NCI-H1105 treated with DMSO at 0.1 percent for 48 hours (cell line): ENCODE data around the gene PRDM13.
A peak's percentile ranks its signal among the peaks of the same experiment; 100 is the strongest.
"Not testable (repeated sequence)": the region's sequence is repeated elsewhere in the genome, so short reads cannot be mapped to it uniquely, and the experiment has no call there.

Experiments used
- DNase-seq: peaks from one replicate; lab custom pipeline; 2025; lab: John Stamatoyannopoulos, UW

PRDM13 gene

GRCh38 chr6:99603421-99604165 lies 3.0 kb upstream of the PRDM13 start:
- no peak for DNase-seq

DNA sequence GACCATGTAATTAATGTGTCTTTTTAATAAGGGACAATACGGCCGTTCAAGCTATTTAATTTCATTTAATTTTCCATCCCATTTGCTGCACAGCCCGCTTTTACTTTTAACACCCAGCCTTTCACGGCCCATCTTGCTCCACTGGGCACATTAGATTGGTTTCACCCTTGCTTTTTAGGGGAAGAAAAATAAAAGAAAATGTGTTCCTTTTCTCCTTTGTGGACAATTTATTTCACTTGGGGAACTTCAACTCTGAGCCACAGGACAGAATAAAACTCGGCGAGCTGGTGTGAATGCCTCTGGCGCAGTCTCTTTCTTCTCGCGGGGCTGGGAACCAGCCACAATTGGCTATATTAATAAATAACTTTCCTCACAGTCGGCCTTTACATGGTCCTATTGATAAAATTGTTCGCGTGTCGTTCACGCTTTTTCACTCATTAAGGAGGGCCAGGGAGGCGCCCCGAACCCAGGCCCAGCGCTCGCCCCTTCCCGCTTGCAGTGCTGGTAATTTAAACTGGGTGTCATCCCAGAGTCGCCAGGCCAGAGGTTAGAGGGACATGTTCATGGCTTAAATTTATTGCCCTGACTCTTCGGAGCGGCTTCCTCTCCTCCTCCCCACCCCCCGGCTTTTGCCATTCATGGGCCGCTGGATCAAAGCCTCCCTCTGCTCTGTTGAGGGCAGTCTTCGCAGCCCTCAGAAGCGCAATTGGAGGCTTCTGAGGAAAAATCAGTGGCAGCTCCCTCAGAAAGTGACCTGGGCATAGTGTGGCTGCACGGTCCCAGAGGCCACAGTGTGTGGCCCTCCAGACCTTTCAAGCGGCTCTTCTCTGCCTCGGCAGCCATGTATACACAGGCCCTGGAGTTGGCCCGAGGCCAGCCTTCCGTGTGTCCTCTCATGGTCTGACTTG lies 2.2 kb upstream of the PRDM13 start:
- no peak for DNase-seq

DNA sequence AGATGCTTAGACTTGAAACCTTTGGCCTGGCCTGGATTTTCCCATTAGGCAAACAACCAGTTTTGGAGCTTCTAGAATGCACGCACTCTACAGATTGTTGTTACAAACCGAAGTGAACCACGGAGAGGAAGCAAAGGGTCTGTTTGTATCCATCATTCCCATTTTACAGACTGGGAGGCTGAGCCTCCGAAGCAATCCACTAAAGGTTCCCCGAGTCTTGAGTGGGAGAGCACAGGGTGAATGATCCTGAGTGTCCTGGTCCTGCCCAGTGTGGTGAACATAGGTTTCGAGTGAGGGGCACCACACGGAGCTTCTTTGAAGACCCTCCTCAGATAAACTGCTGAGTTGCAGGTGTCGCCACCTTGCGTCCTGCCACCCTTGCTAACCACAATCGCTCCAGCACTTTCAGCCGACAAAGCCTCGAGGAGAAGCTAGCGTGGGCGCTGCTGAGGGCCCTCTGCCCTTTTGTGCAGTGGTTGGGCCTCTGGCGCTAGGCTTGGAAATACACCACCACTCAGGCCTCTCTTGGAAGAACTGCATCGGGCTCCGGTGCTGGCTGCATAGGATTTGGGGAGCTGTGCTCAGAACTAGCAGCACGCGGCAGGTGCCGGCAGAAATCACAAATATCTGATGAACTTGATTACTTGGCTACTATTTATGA lies 1.4 kb upstream of the PRDM13 start:
- DNase-seq: no peak

GRCh38 chr6:99605911-99606655 lies 550 bp upstream of the PRDM13 start:
- no peak for DNase-seq

GRCh38 chr6:99607416-99608036 lies 893 bp downstream of the PRDM13 start:
- DNase-seq: no peak

- no peak for DNase-seq
Measured at GRCh38 chr6:99608059-99608885, 1.6 kb downstream of the PRDM13 start.

GRCh38 chr6:99608886-99609482 lies 2.4 kb downstream of the PRDM13 start:
- no peak for DNase-seq

- no peak for DNase-seq
Measured at GRCh38 chr6:99609905-99610489, 3.4 kb downstream of the PRDM13 start.

DNA sequence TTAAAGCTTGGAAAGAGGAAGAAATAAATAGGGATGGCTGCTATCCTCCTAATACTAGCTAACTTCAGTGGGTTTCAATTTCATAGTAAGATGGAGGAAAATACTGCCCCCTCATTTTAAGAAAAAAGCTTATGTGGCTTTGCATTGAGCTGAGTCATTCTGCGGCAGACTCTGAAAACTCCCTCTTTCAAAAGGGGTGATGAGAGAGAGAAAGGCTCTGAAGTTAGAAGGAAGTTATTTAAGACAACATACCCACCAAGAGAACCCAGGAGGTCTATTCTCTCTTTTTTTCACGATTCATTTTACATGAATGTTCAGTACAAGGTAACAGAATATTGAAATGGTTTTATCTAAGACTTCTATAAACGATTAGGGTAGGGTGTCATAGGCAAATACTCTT lies 4.5 kb downstream of the PRDM13 start:
- no peak for DNase-seq

GRCh38 chr6:99612551-99613408 lies 6.1 kb downstream of the PRDM13 start:
- DNase-seq: no peak

DNA sequence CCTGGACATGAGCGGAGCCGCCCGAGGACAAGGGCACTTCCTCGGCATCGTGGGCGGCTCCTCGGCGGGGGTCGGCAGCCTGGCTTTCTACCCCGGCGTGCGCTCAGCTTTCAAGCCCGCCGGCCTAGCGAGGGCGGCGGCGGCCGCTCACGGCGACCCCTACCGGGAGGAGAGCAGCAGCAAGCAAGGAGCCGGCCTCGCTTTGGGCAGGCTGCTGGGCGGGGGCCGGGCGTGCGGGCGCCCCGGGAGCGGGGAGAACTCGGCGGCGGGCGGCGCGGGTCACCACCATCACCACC lies 6.7 kb downstream of the PRDM13 start:
- DNase-seq: no peak

- DNase-seq: peak; percentile 19
Measured at GRCh38 chr6:99613705-99614429, 7.2 kb downstream of the PRDM13 start.

- DNase-seq: peak; percentile 71
Measured at GRCh38 chr6:99614430-99615186, 8.0 kb downstream of the PRDM13 start.

DNA sequence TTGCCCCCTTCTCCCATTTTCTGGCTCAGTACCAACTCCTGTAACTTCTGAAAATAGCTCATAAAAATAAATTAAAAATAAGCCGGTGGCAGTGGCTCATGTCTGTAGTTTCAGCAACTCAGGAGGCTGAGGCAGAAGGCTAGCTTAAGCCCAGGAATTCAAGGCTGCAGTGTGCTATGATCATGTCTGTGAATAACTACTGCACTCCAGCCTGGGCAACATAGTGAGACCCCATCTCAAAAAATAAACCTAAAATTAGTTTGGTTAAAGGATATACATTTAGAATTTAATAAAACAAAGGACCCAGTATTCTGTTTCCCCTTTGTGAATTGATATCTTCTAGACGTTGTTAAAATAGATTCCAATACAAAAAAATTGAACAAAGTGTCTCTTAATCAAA lies 10.5 kb downstream of the PRDM13 start:
- no peak for DNase-seq

GRCh38 chr6:99618649-99619408 lies 12.2 kb downstream of the PRDM13 start:
- DNase-seq: no peak

DNA sequence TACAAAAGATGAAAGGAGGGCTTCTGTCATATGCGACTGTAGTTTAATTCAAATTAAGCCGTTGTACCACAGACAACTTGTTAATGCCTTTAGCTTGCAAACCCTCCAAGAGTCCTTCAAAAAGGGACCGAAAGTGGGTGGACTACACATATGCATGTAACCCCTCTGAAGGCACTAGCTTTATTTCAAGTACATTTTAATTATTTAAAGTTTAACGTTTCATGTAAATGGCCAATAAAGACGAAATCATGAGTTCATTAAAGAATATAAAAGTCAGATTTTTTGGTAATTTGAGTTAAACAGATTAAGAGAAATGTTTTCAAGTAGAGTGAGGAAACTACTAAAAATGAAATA lies 12.8 kb downstream of the PRDM13 start:
- DNase-seq: no peak

GRCh38 chr6:99622044-99622443 lies 15.4 kb downstream of the PRDM13 start:
- not testable (repeated sequence) for DNase-seq
